HEK293T (cell line): Measurements from ENCODE around the gene RPL22.

ENCODE experiments used
- CTCF ChIA-PET: fragments of 350-600 bp; formaldehyde crosslinking; extraction: SDS; loops from one replicate; lab custom pipeline; 2021; ENCODE audit warnings: antibody characterized with exemption, inconsistent platforms; lab: Yijun Ruan, JAX
- POLR2A ChIA-PET: fragments of 350-600 bp; formaldehyde crosslinking; extraction: SDS; loops from one replicate; lab custom pipeline; 2020; ENCODE audit warnings: antibody characterized with exemption, inconsistent platforms; lab: Yijun Ruan, JAX
- DNase-seq: peaks from one replicate; pipeline ENCODE4 v3.0.0; 2012; ENCODE audit warnings: mixed read lengths; ENCODE audit errors: extremely low spot score
- ARNT ChIP-seq: fragments of 450-650 bp; IDR thresholded peaks from 2 replicates; pipeline ENCODE4 v1.6.1; 2017; ENCODE audit warnings: mild to moderate bottlenecking
- BHLHE40 ChIP-seq: fragments of 450-650 bp; IDR thresholded peaks from 2 replicates; pipeline ENCODE4 v1.6.1; 2016; ENCODE audit warnings: mild to moderate bottlenecking, moderate library complexity, borderline replicate concordance
- CTBP1 ChIP-seq: fragments of 450-650 bp; IDR thresholded peaks from 2 replicates; pipeline ENCODE4 v1.6.1; 2016; ENCODE audit warnings: borderline replicate concordance
- ELF4 ChIP-seq: fragments of 450-650 bp; IDR thresholded peaks from 2 replicates; pipeline ENCODE4 v1.6.1; 2017; ENCODE audit warnings: antibody characterized with exemption
- FOXA1 ChIP-seq: fragments of 450-650 bp; IDR thresholded peaks from 2 replicates; pipeline ENCODE4 v1.6.1; 2016; ENCODE audit warnings: mild to moderate bottlenecking
- FOXK2 ChIP-seq: fragments of 450-650 bp; IDR thresholded peaks from 2 replicates; pipeline ENCODE4 v1.6.1; 2016; ENCODE audit warnings: mild to moderate bottlenecking
- FOXM1 ChIP-seq: fragments of 450-650 bp; IDR thresholded peaks from 2 replicates; pipeline ENCODE4 v1.6.1; 2017; ENCODE audit warnings: mild to moderate bottlenecking, borderline replicate concordance
- HDGF ChIP-seq: fragments of 450-650 bp; IDR thresholded peaks from 2 replicates; pipeline ENCODE4 v1.6.1; 2017; ENCODE audit warnings: antibody characterized with exemption, borderline replicate concordance
- L3MBTL2 ChIP-seq: fragments of 450-650 bp; conservative IDR thresholded peaks from 2 replicates; pipeline ENCODE4 v1.6.1; 2016; ENCODE audit warnings: mild to moderate bottlenecking
- LEF1 ChIP-seq: fragments of 450-650 bp; IDR thresholded peaks from 2 replicates; pipeline ENCODE4 v1.6.1; 2017; ENCODE audit warnings: mild to moderate bottlenecking, borderline replicate concordance
- NFRKB ChIP-seq: fragments of 450-650 bp; IDR thresholded peaks from 2 replicates; pipeline ENCODE4 v1.6.1; 2016; ENCODE audit warnings: mild to moderate bottlenecking, moderate library complexity
- SP1 ChIP-seq: fragments of 450-650 bp; IDR thresholded peaks from 2 replicates; pipeline ENCODE4 v1.6.1; 2017
- SUZ12 ChIP-seq: fragments of 450-650 bp; IDR thresholded peaks from 2 replicates; pipeline ENCODE4 v1.6.1; 2016; ENCODE audit warnings: mild to moderate bottlenecking
- TARDBP ChIP-seq: fragments of 450-650 bp; IDR thresholded peaks from 2 replicates; pipeline ENCODE4 v1.6.1; 2016
- ZNF384 ChIP-seq: fragments of 450-650 bp; IDR thresholded peaks from 2 replicates; pipeline ENCODE4 v1.6.1; 2016
- TF ChIP-seq, protein P1 (sequence below): fragments of 450-650 bp; IDR thresholded peaks from 2 replicates; pipeline ENCODE4 v1.6.1; 2016

Gene RPL22

DNA sequence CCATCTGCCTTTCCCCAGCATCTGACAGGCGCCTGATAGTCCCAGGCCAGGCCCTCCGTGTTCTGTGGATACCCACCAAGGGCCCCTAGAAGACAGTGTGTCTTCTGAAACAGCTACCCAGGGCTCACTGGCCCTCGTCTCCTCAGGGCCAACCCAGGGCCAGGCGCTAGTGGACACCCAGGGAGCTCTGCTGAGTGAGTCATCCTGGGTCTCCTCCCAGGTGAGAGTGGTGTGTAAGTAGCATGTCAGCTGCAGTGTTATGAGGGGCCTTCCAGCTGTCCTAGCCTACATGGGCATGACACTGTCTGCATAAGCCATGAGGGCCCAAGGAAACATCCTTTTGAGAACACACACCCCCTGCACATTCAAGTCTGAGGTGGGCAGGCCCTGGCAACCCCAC, 56.0 kb downstream of the RPL22 start:
- DNase-seq: no peak
- POLR2A ChIA-PET: interaction anchor here (1.4 kb wide), 1 partner anchor 13 kb away, joined by 4 read pairs; no protein-coding TSS in a partner anchor
- TF ChIP-seq NFRKB (no peak), ZNF384 (no peak), ARNT (no peak), L3MBTL2 (no peak), TARDBP (no peak), HDGF (no peak), FOXM1 (no peak), FOXA1 (no peak), FOXK2 (no peak), SUZ12 (no peak), SP1 (no peak), LEF1 (no peak), CTBP1 (no peak), BHLHE40 (no peak), ELF4 (no peak)
- TF ChIP-seq, protein P1, sequence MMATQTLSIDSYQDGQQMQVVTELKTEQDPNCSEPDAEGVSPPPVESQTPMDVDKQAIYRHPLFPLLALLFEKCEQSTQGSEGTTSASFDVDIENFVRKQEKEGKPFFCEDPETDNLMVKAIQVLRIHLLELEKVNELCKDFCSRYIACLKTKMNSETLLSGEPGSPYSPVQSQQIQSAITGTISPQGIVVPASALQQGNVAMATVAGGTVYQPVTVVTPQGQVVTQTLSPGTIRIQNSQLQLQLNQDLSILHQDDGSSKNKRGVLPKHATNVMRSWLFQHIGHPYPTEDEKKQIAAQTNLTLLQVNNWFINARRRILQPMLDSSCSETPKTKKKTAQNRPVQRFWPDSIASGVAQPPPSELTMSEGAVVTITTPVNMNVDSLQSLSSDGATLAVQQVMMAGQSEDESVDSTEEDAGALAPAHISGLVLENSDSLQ: no peak
- CTCF ChIA-PET: no interaction called here

DNA sequence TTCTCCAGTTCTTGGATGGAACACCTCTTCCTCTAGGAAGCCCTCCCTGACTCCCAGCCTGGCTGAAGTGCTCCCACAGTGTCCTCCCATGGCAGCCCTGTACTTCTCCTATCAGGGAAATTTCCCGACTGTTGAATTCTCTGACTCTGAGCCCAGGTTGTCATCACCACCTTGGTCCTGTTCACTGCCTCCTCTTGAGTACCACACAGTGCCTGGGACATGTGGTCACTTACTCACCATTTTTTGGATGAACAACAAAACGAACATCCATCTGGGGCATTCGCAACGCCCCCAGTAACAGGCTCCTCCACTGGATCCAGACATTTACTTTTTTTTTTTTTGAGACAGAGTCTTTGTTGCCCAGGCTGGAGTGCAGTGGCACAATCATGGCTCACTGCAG, 56.7 kb downstream of the RPL22 start:
- CTCF ChIA-PET: no interaction called here
- POLR2A ChIA-PET: interaction anchor here (1.4 kb wide), 1 partner anchor 12 kb away, joined by 4 read pairs; no protein-coding TSS in a partner anchor
- no peak for DNase-seq
- TF ChIP-seq NFRKB: no peak
- no peak for TF ChIP-seq FOXK2
- TF ChIP-seq ELF4: no peak
- TF ChIP-seq, protein P1: no peak
- no peak for TF ChIP-seq ZNF384
- no peak for TF ChIP-seq SP1
- no peak for TF ChIP-seq LEF1
- TF ChIP-seq FOXA1: no peak
- no peak for TF ChIP-seq SUZ12
- TF ChIP-seq BHLHE40: no peak
- TF ChIP-seq TARDBP: no peak
- no peak for TF ChIP-seq FOXM1

DNA sequence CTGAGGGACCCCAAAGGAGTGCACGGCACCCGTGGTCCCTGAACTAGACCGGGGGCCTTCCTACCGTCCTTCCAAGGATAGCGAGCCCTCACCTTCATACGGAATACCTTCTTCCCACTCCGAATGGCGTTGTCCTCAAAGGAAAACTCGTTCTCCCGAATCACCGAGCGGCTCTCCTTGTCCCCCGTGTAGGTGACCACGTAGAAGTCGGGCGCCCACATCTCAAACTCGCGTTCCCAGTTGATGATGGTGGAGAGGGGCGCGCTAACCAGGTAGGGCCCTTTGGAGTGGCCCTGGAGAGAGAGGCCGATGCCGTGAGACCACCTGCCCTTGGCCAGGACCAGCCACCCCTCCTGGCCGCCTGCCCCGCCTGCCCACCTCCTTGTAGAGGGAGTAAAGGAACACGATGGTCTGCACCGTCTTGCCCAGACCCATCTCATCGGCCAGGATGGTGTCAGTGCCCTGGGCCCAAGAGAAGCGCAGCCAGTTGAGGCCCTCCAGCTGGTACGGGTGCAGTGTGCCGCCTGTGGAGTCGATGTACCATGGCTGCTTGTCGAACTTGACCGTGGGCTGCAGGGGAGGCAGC, 57.3 kb downstream of the RPL22 start:
- TF ChIP-seq FOXM1 (no peak), ZNF384 (no peak), NFRKB (no peak), LEF1 (no peak), ELF4 (no peak), BHLHE40 (no peak), FOXA1 (no peak), SUZ12 (no peak), FOXK2 (no peak), HDGF (no peak)
- CTCF ChIA-PET: interaction anchor here (1.1 to 1.4 kb wide), 2 partner anchors 11 to 63 kb away, joined by 3 read pairs; no protein-coding TSS in a partner anchor
- no peak for DNase-seq
- POLR2A ChIA-PET: no interaction called here

DNA sequence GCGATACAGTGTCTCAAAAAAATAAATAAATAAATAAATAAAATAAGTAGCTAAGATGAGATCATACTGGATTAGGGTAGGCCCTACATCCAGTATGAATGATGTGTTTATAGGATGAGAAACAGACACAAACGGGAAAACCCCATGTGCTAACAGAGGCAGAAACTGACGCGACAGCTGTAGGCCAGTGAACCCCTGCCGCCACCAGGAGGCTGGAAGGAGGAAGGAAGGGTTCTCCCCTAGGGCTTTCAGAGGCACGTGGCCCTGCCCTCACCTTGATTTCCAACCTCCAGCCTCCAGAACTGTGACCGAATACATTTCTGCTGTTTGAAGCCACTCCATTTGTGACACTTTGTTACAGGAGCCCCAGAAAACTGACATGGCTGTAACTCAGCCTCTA, 57.8 kb downstream of the RPL22 start:
- ChIA-PET POLR2A (no interaction called here), CTCF (interaction anchor here (1.1 to 1.4 kb wide), 2 partner anchors 10 to 63 kb away, joined by 3 read pairs; no protein-coding TSS in a partner anchor)
- no peak for DNase-seq
- TF ChIP-seq HDGF: no peak
- TF ChIP-seq ZNF384: no peak
- TF ChIP-seq SUZ12: no peak
- TF ChIP-seq SP1: no peak
- TF ChIP-seq ELF4: no peak
- no peak for TF ChIP-seq FOXA1

DNA sequence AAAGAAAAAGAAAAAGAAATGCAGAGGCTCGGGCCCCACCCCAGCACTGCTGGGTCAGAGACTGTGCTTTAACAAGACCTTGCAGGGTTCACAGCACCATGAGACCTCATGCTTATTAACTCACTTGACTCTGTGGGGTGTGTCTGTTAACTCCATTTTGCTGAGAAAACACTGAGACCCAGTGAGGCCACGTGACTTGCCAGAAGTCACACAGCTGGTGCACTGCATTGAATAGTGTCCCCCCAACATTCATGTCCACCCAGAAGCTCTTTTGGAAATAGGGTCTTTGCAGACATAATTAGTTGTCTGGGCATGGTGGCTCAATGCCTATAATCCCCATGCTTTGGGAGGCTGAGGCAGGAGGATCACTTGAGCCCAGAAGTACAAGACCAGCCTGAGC, 59.0 kb downstream of the RPL22 start:
- ChIA-PET CTCF (interaction anchor here (1.4 kb wide), 1 partner anchor 64 kb away, joined by 3 read pairs; no protein-coding TSS in a partner anchor), POLR2A (no interaction called here)
- DNase-seq: no peak
- TF ChIP-seq BHLHE40: no peak
- TF ChIP-seq NFRKB: no peak
- TF ChIP-seq, protein P1: no peak

DNA sequence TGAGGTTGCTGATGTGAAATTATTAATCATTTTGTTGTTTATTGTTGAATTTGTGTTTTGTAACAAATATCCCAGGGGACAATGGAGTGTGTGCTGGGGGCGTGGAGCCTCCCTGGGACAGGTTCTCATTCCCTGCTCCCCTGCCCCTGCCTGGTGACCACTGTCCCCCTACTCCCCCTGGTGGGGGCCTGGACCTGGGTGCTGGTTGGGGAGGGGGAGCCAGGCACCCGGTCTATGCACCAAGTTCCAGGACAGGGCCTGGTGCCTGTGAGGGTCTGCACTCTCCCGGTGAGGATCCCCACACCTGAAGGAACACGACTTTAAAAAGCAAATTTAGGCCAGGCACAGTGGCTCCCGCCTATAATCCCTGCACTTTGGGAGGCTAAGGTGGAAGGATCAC, 61.6 kb downstream of the RPL22 start:
- POLR2A ChIA-PET: interaction anchor here (1.4 kb wide), 1 partner anchor 10 kb away, joined by 4 read pairs; no protein-coding TSS in a partner anchor
- TF ChIP-seq FOXA1 (no peak), ELF4 (no peak), FOXM1 (no peak), FOXK2 (no peak), TARDBP (no peak), ZNF384 (no peak), L3MBTL2 (no peak), CTBP1 (no peak), BHLHE40 (no peak), LEF1 (no peak), SP1 (no peak)
- TF ChIP-seq, protein P1: no peak
- CTCF ChIA-PET: interaction anchor here (1.0 kb wide), 1 partner anchor 84 kb away, joined by 3 read pairs; no protein-coding TSS in a partner anchor
- no peak for DNase-seq
